GM12801 (cell line): Measurements from ENCODE around the gene LSM8.

Experiments used
- CTCF ChIP-seq: IDR thresholded peaks from one replicate; pipeline ENCODE4 v1.5.1; 2011; ENCODE audit warnings: control low read depth; ENCODE audit not compliant: insufficient read length; ENCODE audit errors: extremely low read depth

The LSM8 gene

GRCh38 chr7:118152654-118153053, 31.3 kb upstream of the LSM8 start:
- no peak for TF ChIP-seq CTCF

GRCh38 chr7:118153551-118154177, 30.3 kb upstream of the LSM8 start:
- no peak for TF ChIP-seq CTCF

GRCh38 chr7:118158766-118159165, 25.2 kb upstream of the LSM8 start:
- TF ChIP-seq CTCF: no peak

GRCh38 chr7:118169146-118169545, 14.8 kb upstream of the LSM8 start:
- TF ChIP-seq CTCF: no peak

- TF ChIP-seq CTCF: no peak
These were observed 8.2 kb upstream of the LSM8 start for GRCh38 chr7:118175740-118176139.

GRCh38 chr7:118179191-118179590, 4.8 kb upstream of the LSM8 start:
- TF ChIP-seq CTCF: no peak

- no peak for TF ChIP-seq CTCF
These were observed 1.2 kb upstream of the LSM8 start for GRCh38 chr7:118182593-118183427.
